PC-3 (cell line): ENCODE data around the gene C5AR2. TPM values are rescaled to one million over a fixed set of nuclear protein-coding genes. Genes with fewer than 3 reads are reported as not detected.
"Not testable (repeated sequence)": the region's sequence is repeated elsewhere in the genome, so short reads cannot be mapped to it uniquely, and the experiment has no call there.

Experiments
- ATAC-seq: fragments of 200-7000 bp; cut with Tn5 transposase; 2 replicates; pipeline ENCODE4 v1.9.1; 2020; ENCODE audit warnings: mild to moderate bottlenecking, moderate library complexity
- BruUV-seq: library from RNA; stranded (reverse); fragments of 400-500 nt; replicated peaks from 2 replicates; lab custom pipeline; 2021; lab: Mats Ljungman, UMichigan
- CTCF ChIA-PET: fragments of 300-600 bp; sonication (Branson Sonifier 250); formaldehyde crosslinking; loops from one replicate; lab custom pipeline; 2022; ENCODE audit warnings: antibody characterized with exemption; lab: Charles Lee
- POLR2A ChIA-PET: fragments of 300-600 bp; sonication (Branson Sonifier 250); formaldehyde crosslinking; loops from one replicate; lab custom pipeline; 2022; ENCODE audit warnings: antibody characterized with exemption; ENCODE audit not compliant: unreplicated experiment; lab: Charles Lee
- DNase-seq: peaks from one replicate; pipeline ENCODE4 v3.0.0-alpha.2; 2015
- H2AFZ ChIP-seq: fragments of 300-600 bp; sonication (generic); 2 replicates; pipeline ENCODE4 v1.6.0; 2016; ENCODE audit warnings: antibody characterized with exemption, low read length
- H3F3A ChIP-seq: fragments of 300-600 bp; sonication (generic); one replicate; pipeline ENCODE4 v1.6.0; 2017; ENCODE audit warnings: antibody characterized with exemption, low read length, control low read depth, mild to moderate bottlenecking; ENCODE audit not compliant: unreplicated experiment
- H3K27ac ChIP-seq: fragments of 300-600 bp; sonication (generic); 2 replicates; pipeline ENCODE4 v1.5.1; 2016; ENCODE audit warnings: mild to moderate bottlenecking, low read length
- H3K27me3 ChIP-seq: fragments of 300-600 bp; sonication (generic); 2 replicates; pipeline ENCODE4 v1.6.1; 2016; ENCODE audit warnings: low read length, mixed read lengths
- H3K36me3 ChIP-seq: fragments of 300-600 bp; sonication (generic); 2 replicates; pipeline ENCODE4 v1.6.1; 2016; ENCODE audit warnings: low read depth, mixed run types, low read length, mixed read lengths
- H3K4me1 ChIP-seq: fragments of 300-600 bp; sonication (generic); 2 replicates; pipeline ENCODE4 v1.5.1; 2016; ENCODE audit warnings: low read length; ENCODE audit not compliant: insufficient read depth
- H3K4me2 ChIP-seq: fragments of 300-600 bp; sonication (generic); 2 replicates; pipeline ENCODE4 v1.6.0; 2016; ENCODE audit warnings: low read length
- H3K4me3 ChIP-seq: fragments of 300-600 bp; sonication (generic); 2 replicates; pipeline ENCODE4 v1.5.1; 2016; ENCODE audit warnings: mild to moderate bottlenecking, low read length, mixed read lengths
- H3K79me2 ChIP-seq: fragments of 300-600 bp; sonication (generic); 2 replicates; pipeline ENCODE4 v1.6.1; 2017; ENCODE audit warnings: low read length, mixed read lengths
- H3K9ac ChIP-seq: fragments of 300-600 bp; sonication (generic); 2 replicates; pipeline ENCODE4 v1.6.0; 2016; ENCODE audit warnings: mild to moderate bottlenecking, low read length
- H3K9me2 ChIP-seq: fragments of 300-600 bp; sonication (generic); replicated peaks from 2 replicates; pipeline ENCODE4 v1.6.1; 2016; ENCODE audit warnings: mixed run types, low read length, mixed read lengths
- H3K9me3 ChIP-seq: fragments of 300-600 bp; sonication (generic); 2 replicates; pipeline ENCODE4 v1.6.1; 2016; ENCODE audit warnings: low read length, mixed read lengths
- H4K20me1 ChIP-seq: fragments of 300-600 bp; sonication (generic); 2 replicates; pipeline ENCODE4 v1.6.1; 2016; ENCODE audit warnings: low read length, mixed read lengths
- CTCF ChIP-seq: fragments of 300-600 bp; sonication (generic); conservative IDR thresholded peaks from 2 replicates; pipeline ENCODE4 v1.5.1; 2017; ENCODE audit warnings: antibody characterized with exemption, low read depth, mild to moderate bottlenecking, low read length
- EZH2 ChIP-seq: fragments of 300-600 bp; sonication (generic); IDR thresholded peaks from one replicate; pipeline ENCODE4 v1.6.1; 2017; ENCODE audit warnings: antibody characterized with exemption, mild to moderate bottlenecking, low read length; ENCODE audit not compliant: unreplicated experiment
- EZH2phosphoT487 ChIP-seq: fragments of 300-600 bp; sonication (generic); IDR thresholded peaks from 2 replicates; pipeline ENCODE4 v1.6.1; 2018; ENCODE audit warnings: mild to moderate bottlenecking, antibody characterized with exemption, low read length, borderline replicate concordance
- intact Hi-C: fragments of 100-400 bp; cut with micrococcal nuclease; formaldehyde crosslinking; loops from 2 replicates; pipeline ENCODE4 v1.9.0; 2023
- total RNA-seq: library from RNA; depleted of rRNA; stranded (reverse); fragments of >200 nt; gene quantifications from 2 replicates; pipeline ENCODE4 v1.2.3, GENCODE V29; 2014

The C5AR2 gene
- total RNA-seq, 1 experiment from 2014 or later: not detected

GRCh38 chr19:47362321-47362720 is 30.3 kb downstream of the C5AR2 start:
- H3K9me3 ChIP-seq: no peaks in the 10 kb centered on the region
- H3K9me2 ChIP-seq: no peaks in the 10 kb centered on the region
- H3K4me3 ChIP-seq: no peak overlapping the region
- no peaks in the 10 kb centered on the region for H3K27me3 ChIP-seq
- CTCF ChIA-PET: no interaction called here
- intact Hi-C loops: no loop called here
- H3K36me3 ChIP-seq: peaks cover 5% of the 10 kb centered on the region
- H3K4me1 ChIP-seq: no peaks in the 10 kb centered on the region
- DNase-seq: no peak
- ATAC-seq: no peak
- no peaks in the 10 kb centered on the region for H4K20me1 ChIP-seq
- no peak overlapping the region for H3K9ac ChIP-seq
- H3K79me2 ChIP-seq: no peaks in the 10 kb centered on the region
- no peak overlapping the region for H3K4me2 ChIP-seq
- no peak overlapping the region for H3K27ac ChIP-seq
- POLR2A ChIA-PET: no interaction called here
- TF ChIP-seq EZH2: no peak
- TF ChIP-seq CTCF: no peak
- TF ChIP-seq EZH2phosphoT487: no peak
- no peak overlapping the region for H2AFZ ChIP-seq
- H3F3A ChIP-seq: no peaks in the 10 kb centered on the region
- no TSS peak for BruUV-seq

- Histone ChIP-seq H3F3A (no peaks in the 10 kb centered on the region), H3K79me2 (no peaks in the 10 kb centered on the region), H3K4me1 (no peaks in the 10 kb centered on the region), H3K9ac (no peak overlapping the region), H3K9me2 (no peaks in the 10 kb centered on the region), H3K36me3 (no peaks in the 10 kb centered on the region; the same call in 1 of the 2 replicates), H3K27ac (no peak overlapping the region), H3K27me3 (no peaks in the 10 kb centered on the region), H4K20me1 (no peaks in the 10 kb centered on the region), H2AFZ (no peak overlapping the region), H3K4me3 (no peak overlapping the region), H3K9me3 (no peaks in the 10 kb centered on the region), H3K4me2 (no peak overlapping the region)
- no peak for TF ChIP-seq EZH2
- no peak for TF ChIP-seq CTCF
- no peak for TF ChIP-seq EZH2phosphoT487
- ATAC-seq (no peak), DNase-seq (no peak)
- intact Hi-C loops: no loop called here
- no TSS peak for BruUV-seq
- CTCF ChIA-PET: no interaction called here
- POLR2A ChIA-PET: no interaction called here
Measured at GRCh38 chr19:47363758-47364531, 32.0 kb downstream of the C5AR2 start.

GRCh38 chr19:47365455-47365854 is 33.5 kb downstream of the C5AR2 start:
- intact Hi-C loops, H3K36me3 ChIP-seq, H3K27ac ChIP-seq, POLR2A ChIA-PET, H3K4me1 ChIP-seq, H3K9me2 ChIP-seq, H3K79me2 ChIP-seq, ATAC-seq, H4K20me1 ChIP-seq, H3F3A ChIP-seq, H3K9ac ChIP-seq, CTCF ChIA-PET, H2AFZ ChIP-seq, H3K4me2 ChIP-seq, H3K27me3 ChIP-seq, DNase-seq, H3K9me3 ChIP-seq, H3K4me3 ChIP-seq, BruUV-seq: not testable (repeated sequence)
